ENCODE results near the gene AKAP11.
"Not testable (repeated sequence)": the region's sequence is repeated elsewhere in the genome, so short reads cannot be mapped to it uniquely, and the experiment has no call there.

The AKAP11 gene, protein sequence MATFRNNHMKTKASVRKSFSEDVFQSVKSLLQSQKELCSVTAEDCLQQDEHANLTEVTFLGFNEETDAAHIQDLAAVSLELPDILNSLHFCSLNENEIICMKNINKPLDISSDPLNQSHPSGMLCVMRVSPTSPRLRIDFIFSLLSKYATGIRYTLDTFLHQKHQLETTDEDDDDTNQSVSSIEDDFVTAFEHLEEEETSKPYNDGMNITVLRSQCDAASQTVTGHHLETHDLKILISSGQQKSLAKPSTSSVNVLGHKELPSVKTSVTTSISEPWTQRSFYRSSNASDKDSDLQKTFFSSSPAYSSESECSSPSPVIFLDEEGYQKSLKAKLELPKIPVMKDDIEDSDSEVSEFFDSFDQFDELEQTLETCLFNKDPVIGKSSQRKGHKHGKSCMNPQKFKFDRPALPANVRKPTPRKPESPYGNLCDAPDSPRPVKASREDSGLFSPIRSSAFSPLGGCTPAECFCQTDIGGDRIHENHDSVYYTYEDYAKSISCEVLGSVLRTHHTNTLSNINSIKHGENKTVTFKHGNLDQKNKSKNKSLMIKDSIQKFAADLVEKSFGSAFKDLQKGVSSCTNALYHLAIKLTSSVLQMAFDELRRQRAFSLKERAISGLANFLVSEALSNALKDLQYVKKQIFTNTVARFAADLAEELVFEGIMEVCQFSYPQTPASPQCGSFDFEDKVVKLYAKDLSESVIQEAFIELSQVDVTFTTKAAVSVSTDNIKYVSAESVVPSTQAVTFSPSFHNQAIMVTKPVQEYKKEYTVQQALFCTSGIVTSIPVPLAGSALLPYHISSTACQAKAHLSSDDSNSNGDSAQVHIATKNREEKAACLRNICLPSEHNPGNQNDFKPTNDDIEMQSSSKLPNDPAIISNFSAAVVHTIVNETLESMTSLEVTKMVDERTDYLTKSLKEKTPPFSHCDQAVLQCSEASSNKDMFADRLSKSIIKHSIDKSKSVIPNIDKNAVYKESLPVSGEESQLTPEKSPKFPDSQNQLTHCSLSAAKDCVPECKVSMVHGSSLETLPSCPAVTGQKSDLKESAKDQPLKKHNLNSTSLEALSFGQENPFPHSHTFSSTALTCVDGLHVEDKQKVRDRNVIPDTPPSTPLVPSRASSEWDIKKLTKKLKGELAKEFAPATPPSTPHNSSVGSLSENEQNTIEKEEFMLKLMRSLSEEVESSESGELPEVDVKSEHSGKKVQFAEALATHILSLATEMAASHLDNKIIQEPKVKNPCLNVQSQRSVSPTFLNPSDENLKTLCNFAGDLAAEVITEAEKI (N-terminal part only)

DNA sequence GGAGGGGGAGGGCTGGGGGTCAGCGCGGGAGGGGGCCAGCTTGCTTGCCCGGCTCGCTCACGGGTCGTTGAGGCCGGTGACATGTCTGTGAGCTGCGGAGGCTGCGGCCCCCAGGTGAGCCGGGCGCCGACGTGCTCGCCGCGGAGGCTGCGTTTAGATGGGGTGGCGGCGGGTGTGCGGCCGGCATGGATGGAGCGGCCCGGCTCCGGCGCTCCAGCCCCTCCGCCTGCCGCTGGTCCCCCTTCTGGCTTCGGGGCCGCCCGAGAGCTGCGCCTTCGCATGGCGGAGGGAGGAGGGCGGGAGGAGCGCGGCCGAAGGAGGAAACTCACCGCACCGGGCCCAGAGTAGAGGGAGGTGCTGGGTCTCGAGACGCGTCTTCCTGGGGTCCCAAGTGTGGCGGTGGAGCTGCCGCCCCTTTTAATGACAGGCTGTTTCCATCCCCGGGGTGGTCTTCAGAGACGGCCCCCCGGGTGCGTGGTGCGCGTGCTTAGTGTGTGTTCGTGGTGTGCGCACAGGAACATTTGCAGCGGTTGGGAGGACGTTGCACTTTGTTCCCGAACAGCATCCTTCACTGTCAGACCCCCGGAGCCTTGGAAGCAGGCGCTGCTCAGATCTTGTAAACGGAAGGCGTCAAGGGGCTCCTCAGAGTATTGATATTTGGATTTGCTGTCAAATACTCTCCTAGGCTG is at the start of gene AKAP11:
Gene AKAP11 (plus strand): TSS at position 38 of the 689 bp plus-strand sequence. CDS start 14,197 bp downstream, outside the sequence.
- TF ChIP-seq, protein P1, sequence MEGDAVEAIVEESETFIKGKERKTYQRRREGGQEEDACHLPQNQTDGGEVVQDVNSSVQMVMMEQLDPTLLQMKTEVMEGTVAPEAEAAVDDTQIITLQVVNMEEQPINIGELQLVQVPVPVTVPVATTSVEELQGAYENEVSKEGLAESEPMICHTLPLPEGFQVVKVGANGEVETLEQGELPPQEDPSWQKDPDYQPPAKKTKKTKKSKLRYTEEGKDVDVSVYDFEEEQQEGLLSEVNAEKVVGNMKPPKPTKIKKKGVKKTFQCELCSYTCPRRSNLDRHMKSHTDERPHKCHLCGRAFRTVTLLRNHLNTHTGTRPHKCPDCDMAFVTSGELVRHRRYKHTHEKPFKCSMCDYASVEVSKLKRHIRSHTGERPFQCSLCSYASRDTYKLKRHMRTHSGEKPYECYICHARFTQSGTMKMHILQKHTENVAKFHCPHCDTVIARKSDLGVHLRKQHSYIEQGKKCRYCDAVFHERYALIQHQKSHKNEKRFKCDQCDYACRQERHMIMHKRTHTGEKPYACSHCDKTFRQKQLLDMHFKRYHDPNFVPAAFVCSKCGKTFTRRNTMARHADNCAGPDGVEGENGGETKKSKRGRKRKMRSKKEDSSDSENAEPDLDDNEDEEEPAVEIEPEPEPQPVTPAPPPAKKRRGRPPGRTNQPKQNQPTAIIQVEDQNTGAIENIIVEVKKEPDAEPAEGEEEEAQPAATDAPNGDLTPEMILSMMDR (IDR thresholded peaks at IDR 0.05), result no peak
- H3K27me3 Mint-ChIP-seq (ENCODE audit: low read depth, poor library complexity), result no peaks in the 10 kb centered on the region
- peak within 1 kb of the TSS; percentile 99 for H3K27ac Mint-ChIP-seq
- H3K36me3 Mint-ChIP-seq (ENCODE audit: low read depth), result peaks cover 21% of the 10 kb centered on the region
- H3K4me1 Mint-ChIP-seq, result peaks cover 39% of the 10 kb centered on the region
- H3K4me3 Mint-ChIP-seq, result peak within 1 kb of the TSS; percentile 99
- H3K9me3 Mint-ChIP-seq, result peaks cover 27% of the 10 kb centered on the region
- DNase-seq, result peak; percentile 74

DNA sequence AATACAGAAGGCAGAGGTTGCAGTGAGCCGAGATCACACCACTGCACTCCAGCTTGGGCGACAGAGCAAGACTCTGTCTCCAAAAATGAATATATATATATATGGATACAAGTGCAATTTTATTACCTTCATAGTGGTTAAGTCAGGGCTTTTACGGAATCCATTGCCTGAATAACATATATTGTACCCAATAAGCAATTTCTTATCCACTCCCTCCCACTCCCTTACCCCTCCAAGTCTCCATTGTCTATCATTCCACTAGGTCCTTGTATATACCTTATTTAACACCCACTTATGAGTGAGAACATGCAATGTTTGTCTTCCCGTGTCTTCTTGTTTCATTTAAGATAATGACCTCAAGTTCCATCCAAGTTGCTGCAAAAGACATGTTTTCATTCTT is 48.3 kb upstream of the AKAP11 start:
- Mint-ChIP-seq H3K36me3 (ENCODE audit: low read depth) (peaks cover 32% of the 10 kb centered on the region), H3K27me3 (ENCODE audit: low read depth, poor library complexity) (no peaks in the 10 kb centered on the region), H3K4me1 (no peaks in the 10 kb centered on the region), H3K9me3 (no peaks in the 10 kb centered on the region), H3K27ac (no peak overlapping the region), H3K4me3 (no peak overlapping the region)
- no peak for DNase-seq
- TF ChIP-seq, protein P1 (IDR thresholded peaks at IDR 0.05), result no peak

DNA sequence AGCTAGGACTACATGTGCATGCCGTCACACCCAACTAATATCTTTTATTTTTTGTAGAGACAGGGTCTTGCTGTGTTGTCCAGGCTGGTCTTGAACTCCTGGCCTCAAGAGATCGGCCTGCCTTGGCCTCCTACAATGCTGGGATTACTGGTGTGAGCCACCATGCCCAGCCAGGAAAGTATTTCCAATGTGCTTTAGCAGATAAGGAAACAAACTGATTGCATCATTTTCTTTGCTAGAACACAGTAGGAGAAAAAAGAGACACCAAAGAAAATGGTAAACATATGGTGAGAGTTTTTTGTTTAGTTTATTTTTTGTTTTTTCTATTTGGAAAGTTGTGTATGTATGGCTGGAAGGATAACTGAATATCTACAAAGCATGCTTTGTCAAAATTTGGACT is 46.9 kb upstream of the AKAP11 start:
- Mint-ChIP-seq H3K9me3 (no peaks in the 10 kb centered on the region), H3K4me3 (no peak overlapping the region), H3K36me3 (ENCODE audit: low read depth) (peaks cover 32% of the 10 kb centered on the region), H3K27me3 (ENCODE audit: low read depth, poor library complexity) (no peaks in the 10 kb centered on the region), H3K27ac (no peak overlapping the region), H3K4me1 (no peaks in the 10 kb centered on the region)
- TF ChIP-seq, protein P1 (IDR thresholded peaks at IDR 0.05), result no peak
- no peak for DNase-seq

DNA sequence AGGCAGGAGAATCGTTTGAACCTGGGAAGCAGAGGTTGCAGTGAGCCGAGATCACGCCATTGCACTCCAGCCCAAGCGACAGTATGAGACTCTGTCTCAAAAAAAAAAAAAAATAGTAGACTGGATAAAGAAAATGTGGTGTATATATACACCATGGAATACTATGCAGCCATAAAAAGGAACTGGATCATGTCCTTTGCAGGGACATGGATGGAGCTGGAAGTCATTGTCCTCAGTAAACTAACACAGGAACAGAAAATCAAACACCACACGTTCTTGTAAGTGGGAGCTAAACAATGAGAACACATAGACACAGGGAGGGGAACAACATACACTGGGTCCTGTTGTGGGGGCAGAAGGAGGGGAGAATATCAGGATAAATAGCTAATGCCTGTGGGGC is 45.2 kb upstream of the AKAP11 start:
- H3K4me1 Mint-ChIP-seq; H3K27me3 Mint-ChIP-seq (ENCODE audit: low read depth, poor library complexity); DNase-seq; H3K9me3 Mint-ChIP-seq; H3K4me3 Mint-ChIP-seq; H3K27ac Mint-ChIP-seq: not testable (repeated sequence)
- peaks cover 32% of the 10 kb centered on the region for H3K36me3 Mint-ChIP-seq (ENCODE audit: low read depth)

DNA sequence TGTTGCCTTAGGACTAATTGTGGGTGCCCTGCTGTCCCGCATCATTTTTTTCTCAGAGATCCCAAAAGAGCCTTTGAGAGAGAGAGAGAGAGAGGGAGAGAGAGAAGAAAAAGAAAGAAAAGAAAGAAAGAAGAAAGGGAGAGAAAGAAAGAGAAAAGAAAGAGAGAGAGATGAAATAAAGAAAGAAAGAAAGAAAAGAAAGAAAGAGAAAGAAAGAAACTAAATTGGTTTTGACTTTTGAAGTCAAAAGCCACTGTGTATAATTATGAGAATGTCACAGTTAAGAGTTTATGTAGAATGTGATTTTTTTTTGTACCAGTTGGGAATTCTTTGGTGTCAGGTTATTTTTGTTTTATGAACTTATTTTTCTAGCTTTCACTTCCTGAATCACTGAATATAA is 43.4 kb upstream of the AKAP11 start:
- peaks cover 32% of the 10 kb centered on the region for H3K36me3 Mint-ChIP-seq (ENCODE audit: low read depth)
- no peak overlapping the region for H3K4me3 Mint-ChIP-seq
- TF ChIP-seq, protein P1 (IDR thresholded peaks at IDR 0.05), result no peak
- no peak for DNase-seq
- no peak overlapping the region for H3K27ac Mint-ChIP-seq
- H3K9me3 Mint-ChIP-seq, result no peaks in the 10 kb centered on the region
- H3K4me1 Mint-ChIP-seq, result no peaks in the 10 kb centered on the region
- H3K27me3 Mint-ChIP-seq (ENCODE audit: low read depth, poor library complexity), result no peaks in the 10 kb centered on the region

Measured in nephron progenitor cell (in vitro differentiated cells).